Activated naive CD4-positive, alpha-beta T cell treated with anti-CD3 and anti-CD28 coated beads, Interleukin-2, amount 10 ng/mL, durations not matched to agents 7 days and 5 days (primary cell): ENCODE data around the gene UNC5B.

ENCODE experiments used
- CTCF ChIA-PET: fragments of 350-600 bp; sonication (Branson Sonifier 250); formaldehyde crosslinking; loops from one replicate; lab custom pipeline; 2021; ENCODE audit warnings: antibody characterized with exemption; lab: Charles Lee
- DNase-seq: peaks from one replicate; pipeline ENCODE4 v3.0.0-alpha.2; 2020
- H3K27ac Mint-ChIP-seq: one replicate; pipeline ENCODE4 v1.8.0; 2021; ENCODE audit warnings: mild to moderate bottlenecking, moderate library complexity, mixed read lengths
- H3K27me3 Mint-ChIP-seq: one replicate; pipeline ENCODE4 v1.8.0; 2021; ENCODE audit warnings: mild to moderate bottlenecking, mixed read lengths
- H3K36me3 Mint-ChIP-seq: one replicate; pipeline ENCODE4 v1.8.0; 2021; ENCODE audit warnings: mixed read lengths
- H3K4me1 Mint-ChIP-seq: one replicate; pipeline ENCODE4 v1.8.0; 2021; ENCODE audit warnings: mixed read lengths
- H3K4me3 Mint-ChIP-seq: one replicate; pipeline ENCODE4 v1.8.0; 2021; ENCODE audit warnings: mild to moderate bottlenecking, moderate library complexity, mixed read lengths
- H3K9me3 Mint-ChIP-seq: one replicate; pipeline ENCODE4 v1.8.0; 2021; ENCODE audit warnings: mixed read lengths

Gene UNC5B

DNA sequence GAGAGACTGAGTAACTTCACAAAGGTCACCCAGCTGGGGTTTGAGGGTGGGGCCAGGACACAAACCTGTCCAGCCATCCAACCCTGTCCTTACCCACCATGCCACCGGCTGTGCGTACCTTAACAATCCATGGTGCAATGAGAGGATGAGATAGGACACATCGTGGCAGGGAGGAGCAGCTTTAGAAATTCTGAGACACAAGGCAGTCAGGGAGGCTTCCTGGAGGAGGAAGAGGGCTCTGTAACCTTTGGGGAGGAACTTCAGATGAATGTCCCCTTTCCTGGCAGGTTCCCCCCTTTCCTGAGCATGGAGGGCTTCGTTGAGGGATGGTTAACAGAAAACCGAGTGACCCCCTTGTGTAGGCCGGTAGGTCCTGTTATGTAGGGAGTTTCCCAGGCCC is 71.0 kb downstream of the UNC5B start:
- H3K9me3 Mint-ChIP-seq, result no peaks in the 10 kb centered on the region
- no peaks in the 10 kb centered on the region for H3K4me1 Mint-ChIP-seq
- H3K36me3 Mint-ChIP-seq, result no peaks in the 10 kb centered on the region
- CTCF ChIA-PET, result interaction anchor here (2.8 to 3.4 kb wide), 2 partner anchors 13 to 358 kb away, joined by 17 to 22 read pairs; no protein-coding TSS in a partner anchor
- no peak overlapping the region for H3K4me3 Mint-ChIP-seq
- no peak overlapping the region for H3K27ac Mint-ChIP-seq
- no peak for DNase-seq
- H3K27me3 Mint-ChIP-seq, result no peaks in the 10 kb centered on the region

GRCh38 chr10:71283876-71284275 is 71.5 kb downstream of the UNC5B start:
- no peaks in the 10 kb centered on the region for H3K27me3 Mint-ChIP-seq
- no peak for DNase-seq
- no peaks in the 10 kb centered on the region for H3K9me3 Mint-ChIP-seq
- no peak overlapping the region for H3K4me3 Mint-ChIP-seq
- H3K4me1 Mint-ChIP-seq, result no peaks in the 10 kb centered on the region
- H3K36me3 Mint-ChIP-seq, result no peaks in the 10 kb centered on the region
- H3K27ac Mint-ChIP-seq, result no peak overlapping the region
- CTCF ChIA-PET, result interaction anchor here (1.2 to 3.4 kb wide), 5 partner anchors 8 to 381 kb away, joined by 3 to 22 read pairs (median 15); no protein-coding TSS in a partner anchor

- CTCF ChIA-PET, result interaction anchor here (0.7 to 3.4 kb wide), 6 partner anchors 9 to 382 kb away, joined by 3 to 22 read pairs (median 12); no protein-coding TSS in a partner anchor
- Mint-ChIP-seq H3K4me3 (no peak overlapping the region), H3K27me3 (no peaks in the 10 kb centered on the region), H3K4me1 (no peaks in the 10 kb centered on the region), H3K27ac (no peak overlapping the region), H3K36me3 (no peaks in the 10 kb centered on the region), H3K9me3 (no peaks in the 10 kb centered on the region)
- DNase-seq, result no peak
Measured at GRCh38 chr10:71284544-71285179, 72.3 kb downstream of the UNC5B start.

DNA sequence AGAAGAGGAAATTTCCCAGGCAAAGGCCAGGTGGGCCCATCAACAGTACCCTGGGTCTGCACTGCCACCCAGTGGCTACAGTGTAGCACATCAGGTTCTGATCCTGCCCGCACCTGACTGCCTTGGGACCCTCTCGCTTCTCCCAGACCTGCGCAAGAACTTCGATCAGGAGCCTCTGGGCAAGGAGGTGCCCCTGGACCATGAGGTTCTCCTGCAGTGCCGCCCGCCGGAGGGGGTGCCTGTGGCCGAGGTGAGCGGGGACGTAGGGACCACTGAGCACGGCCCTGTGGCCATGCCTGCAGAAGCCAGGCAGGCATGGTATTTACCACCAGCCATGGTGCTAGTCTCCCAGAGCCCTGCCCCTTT is 72.8 kb downstream of the UNC5B start:
- H3K9me3 Mint-ChIP-seq, result no peaks in the 10 kb centered on the region
- H3K27me3 Mint-ChIP-seq, result no peaks in the 10 kb centered on the region
- H3K4me1 Mint-ChIP-seq, result no peaks in the 10 kb centered on the region
- CTCF ChIA-PET, result interaction anchor here (0.7 to 3.4 kb wide), 6 partner anchors 10 to 382 kb away, joined by 3 to 22 read pairs (median 12); no protein-coding TSS in a partner anchor
- no peaks in the 10 kb centered on the region for H3K36me3 Mint-ChIP-seq
- DNase-seq, result peak; percentile 45
- no peak overlapping the region for H3K27ac Mint-ChIP-seq
- H3K4me3 Mint-ChIP-seq, result no peak overlapping the region

DNA sequence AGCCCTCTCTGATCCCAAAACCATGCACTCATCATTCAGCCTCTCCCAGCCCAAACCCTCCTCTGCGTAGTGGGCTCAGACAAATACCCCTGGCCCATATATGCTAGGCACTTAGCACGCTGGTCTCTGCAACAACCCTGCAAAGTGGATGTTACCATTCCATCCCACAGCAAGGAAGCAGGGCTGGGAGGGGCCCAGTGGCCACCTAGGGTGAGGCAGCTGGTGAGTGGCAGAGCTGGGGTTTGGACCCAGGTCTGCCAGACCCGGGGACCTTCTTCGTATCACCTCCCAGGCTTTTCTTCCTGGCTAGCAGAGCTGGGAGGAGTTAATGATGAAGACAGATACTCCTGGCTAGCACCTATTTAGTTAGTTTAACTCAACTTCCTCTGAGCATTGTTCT is 73.6 kb downstream of the UNC5B start:
- Mint-ChIP-seq H3K4me3 (no peak overlapping the region), H3K27ac (no peak overlapping the region), H3K9me3 (no peaks in the 10 kb centered on the region), H3K36me3 (no peaks in the 10 kb centered on the region), H3K27me3 (no peaks in the 10 kb centered on the region), H3K4me1 (no peaks in the 10 kb centered on the region)
- no peak for DNase-seq
- CTCF ChIA-PET, result interaction anchor here (0.9 to 3.4 kb wide), 3 partner anchors 15 to 383 kb away, joined by 3 to 17 read pairs (median 15); no protein-coding TSS in a partner anchor

DNA sequence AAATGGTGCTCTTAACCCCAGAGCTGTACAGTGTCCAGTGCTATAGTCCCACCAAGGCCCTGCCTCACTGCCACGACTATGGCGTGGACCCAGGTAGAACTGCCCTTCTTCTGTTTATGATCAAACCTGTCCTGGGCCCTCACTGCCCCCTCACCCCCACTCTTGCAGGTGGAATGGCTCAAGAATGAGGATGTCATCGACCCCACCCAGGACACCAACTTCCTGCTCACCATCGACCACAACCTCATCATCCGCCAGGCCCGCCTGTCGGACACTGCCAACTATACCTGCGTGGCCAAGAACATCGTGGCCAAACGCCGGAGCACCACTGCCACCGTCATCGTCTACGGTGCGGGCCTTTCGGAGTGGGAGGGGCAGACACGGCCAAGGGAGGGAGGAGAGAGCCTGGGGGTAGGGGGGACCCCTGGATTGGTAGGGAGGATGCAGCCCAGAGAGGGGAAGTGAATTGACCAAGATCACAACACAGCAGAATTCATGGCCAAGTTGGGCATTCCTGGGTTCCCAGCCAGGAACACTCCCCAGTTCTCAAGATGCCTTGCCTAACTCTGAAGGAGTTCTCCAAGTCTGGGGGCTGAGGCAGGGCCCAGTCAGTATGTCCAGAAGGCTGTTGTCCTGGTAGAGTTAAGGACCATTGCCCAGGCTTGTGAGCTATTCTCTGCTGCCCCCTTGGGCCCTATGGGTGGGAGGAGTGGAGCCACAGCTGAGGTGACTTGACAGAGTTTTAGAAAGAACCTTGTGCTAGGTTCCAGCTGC is 74.3 kb downstream of the UNC5B start:
- H3K9me3 Mint-ChIP-seq, result no peaks in the 10 kb centered on the region
- no peak for DNase-seq
- no peaks in the 10 kb centered on the region for H3K4me1 Mint-ChIP-seq
- H3K27me3 Mint-ChIP-seq, result no peaks in the 10 kb centered on the region
- CTCF ChIA-PET, result interaction anchor here (2.7 kb wide), 1 partner anchor 384 kb away, joined by 15 read pairs; no protein-coding TSS in a partner anchor
- H3K36me3 Mint-ChIP-seq, result no peaks in the 10 kb centered on the region
- H3K27ac Mint-ChIP-seq, result no peak overlapping the region
- H3K4me3 Mint-ChIP-seq, result no peak overlapping the region

DNA sequence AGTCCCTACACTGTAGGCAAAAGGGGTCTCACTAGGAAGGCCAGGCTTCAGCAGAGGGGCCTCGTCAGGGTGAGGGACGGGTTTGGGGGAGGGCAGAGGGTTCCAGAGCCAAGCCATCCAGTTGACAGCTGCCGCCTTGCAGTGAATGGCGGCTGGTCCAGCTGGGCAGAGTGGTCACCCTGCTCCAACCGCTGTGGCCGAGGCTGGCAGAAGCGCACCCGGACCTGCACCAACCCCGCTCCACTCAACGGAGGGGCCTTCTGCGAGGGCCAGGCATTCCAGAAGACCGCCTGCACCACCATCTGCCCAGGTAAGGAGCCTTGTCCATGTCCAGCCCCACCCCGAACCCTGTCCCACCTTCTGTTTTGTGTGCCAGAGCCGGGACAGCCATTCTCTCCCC is 75.1 kb downstream of the UNC5B start:
- H3K27me3 Mint-ChIP-seq, result no peaks in the 10 kb centered on the region
- no peaks in the 10 kb centered on the region for H3K36me3 Mint-ChIP-seq
- CTCF ChIA-PET, result no interaction called here
- H3K4me1 Mint-ChIP-seq, result no peaks in the 10 kb centered on the region
- no peak overlapping the region for H3K4me3 Mint-ChIP-seq
- DNase-seq, result no peak
- no peak overlapping the region for H3K27ac Mint-ChIP-seq
- no peaks in the 10 kb centered on the region for H3K9me3 Mint-ChIP-seq

GRCh38 chr10:71288461-71288860 is 76.1 kb downstream of the UNC5B start:
- no peak for DNase-seq
- Mint-ChIP-seq H3K4me1 (no peaks in the 10 kb centered on the region), H3K4me3 (no peak overlapping the region), H3K27me3 (no peaks in the 10 kb centered on the region), H3K27ac (no peak overlapping the region), H3K9me3 (no peaks in the 10 kb centered on the region), H3K36me3 (no peaks in the 10 kb centered on the region)
- CTCF ChIA-PET, result no interaction called here

DNA sequence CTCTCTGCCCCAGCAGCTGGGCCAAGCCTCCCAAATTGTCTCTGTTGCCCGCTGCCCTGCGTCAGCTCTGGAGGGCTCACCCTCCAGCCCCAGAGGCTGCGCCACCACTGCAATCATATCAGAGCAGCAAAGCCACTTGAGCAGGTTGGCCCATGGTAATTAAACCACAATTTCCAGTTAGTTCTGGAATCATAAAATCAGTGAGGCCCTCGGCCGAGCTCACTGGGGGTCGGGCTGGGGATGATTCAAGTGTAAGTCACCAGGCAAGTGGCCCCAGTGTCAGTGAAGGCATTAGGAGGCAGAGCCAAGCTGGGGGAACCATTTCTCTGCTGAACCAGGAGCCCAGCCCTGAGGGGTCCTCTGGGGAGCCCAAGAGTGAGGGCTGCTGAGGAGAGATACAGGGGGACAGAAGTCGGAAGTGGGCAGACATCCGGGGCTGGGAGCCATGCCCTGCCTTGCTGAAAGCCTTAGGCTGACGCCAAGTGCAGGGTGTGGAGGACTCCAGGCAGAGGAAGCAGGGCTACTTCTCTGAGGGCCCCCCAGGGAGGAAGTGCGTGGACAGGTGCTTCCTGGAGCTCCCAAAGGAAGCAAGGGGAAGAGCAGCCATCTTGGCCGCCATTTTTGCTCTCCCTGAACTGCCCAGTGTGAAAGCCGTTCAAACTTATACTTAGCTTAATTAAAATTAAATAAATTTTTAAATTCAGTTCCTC is 77.2 kb downstream of the UNC5B start:
- Mint-ChIP-seq H3K36me3 (no peaks in the 10 kb centered on the region), H3K27me3 (no peaks in the 10 kb centered on the region), H3K27ac (no peak overlapping the region), H3K9me3 (no peaks in the 10 kb centered on the region), H3K4me3 (no peak overlapping the region), H3K4me1 (no peaks in the 10 kb centered on the region)
- CTCF ChIA-PET, result interaction anchor here (0.5 kb wide), 1 partner anchor 368 kb away, joined by 4 read pairs; no protein-coding TSS in a partner anchor
- DNase-seq, result no peak

- no peaks in the 10 kb centered on the region for H3K4me1 Mint-ChIP-seq
- H3K36me3 Mint-ChIP-seq, result no peaks in the 10 kb centered on the region
- no peak overlapping the region for H3K27ac Mint-ChIP-seq
- no peaks in the 10 kb centered on the region for H3K9me3 Mint-ChIP-seq
- DNase-seq, result no peak
- no peaks in the 10 kb centered on the region for H3K27me3 Mint-ChIP-seq
- no peak overlapping the region for H3K4me3 Mint-ChIP-seq
- CTCF ChIA-PET, result interaction anchor here (0.5 kb wide), 1 partner anchor 369 kb away, joined by 4 read pairs; no protein-coding TSS in a partner anchor
Measured at GRCh38 chr10:71290331-71290730, 78.0 kb downstream of the UNC5B start.

DNA sequence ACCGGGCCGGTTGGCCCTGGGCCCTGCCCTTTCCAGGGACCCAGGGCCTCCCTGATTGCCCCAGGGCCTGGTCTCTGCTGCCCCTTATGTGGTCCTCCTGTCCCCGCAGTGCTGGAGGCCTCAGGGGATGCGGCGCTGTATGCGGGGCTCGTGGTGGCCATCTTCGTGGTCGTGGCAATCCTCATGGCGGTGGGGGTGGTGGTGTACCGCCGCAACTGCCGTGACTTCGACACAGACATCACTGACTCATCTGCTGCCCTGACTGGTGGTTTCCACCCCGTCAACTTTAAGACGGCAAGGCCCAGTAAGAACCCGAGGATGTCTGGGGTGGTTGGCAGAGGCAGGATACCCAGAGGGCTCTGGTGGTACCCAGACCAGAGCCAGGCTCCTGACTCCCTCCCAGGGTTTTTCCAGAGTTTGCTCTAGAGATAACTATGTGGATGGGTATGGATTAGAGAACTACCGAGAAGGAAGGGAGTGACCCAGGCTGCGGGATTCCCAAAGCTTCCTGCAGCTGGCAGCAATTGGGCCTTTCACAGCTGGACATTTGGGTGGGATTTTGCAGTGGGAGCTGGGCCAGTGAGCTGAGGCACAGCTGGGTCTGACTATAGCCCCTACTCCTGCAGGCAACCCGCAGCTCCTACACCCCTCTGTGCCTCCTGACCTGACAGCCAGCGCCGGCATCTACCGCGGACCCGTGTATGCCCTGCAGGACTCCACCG is 78.6 kb downstream of the UNC5B start:
- CTCF ChIA-PET, result no interaction called here
- no peaks in the 10 kb centered on the region for H3K9me3 Mint-ChIP-seq
- no peaks in the 10 kb centered on the region for H3K27me3 Mint-ChIP-seq
- H3K27ac Mint-ChIP-seq, result no peak overlapping the region
- no peaks in the 10 kb centered on the region for H3K36me3 Mint-ChIP-seq
- no peak overlapping the region for H3K4me3 Mint-ChIP-seq
- H3K4me1 Mint-ChIP-seq, result no peaks in the 10 kb centered on the region
- DNase-seq, result no peak

DNA sequence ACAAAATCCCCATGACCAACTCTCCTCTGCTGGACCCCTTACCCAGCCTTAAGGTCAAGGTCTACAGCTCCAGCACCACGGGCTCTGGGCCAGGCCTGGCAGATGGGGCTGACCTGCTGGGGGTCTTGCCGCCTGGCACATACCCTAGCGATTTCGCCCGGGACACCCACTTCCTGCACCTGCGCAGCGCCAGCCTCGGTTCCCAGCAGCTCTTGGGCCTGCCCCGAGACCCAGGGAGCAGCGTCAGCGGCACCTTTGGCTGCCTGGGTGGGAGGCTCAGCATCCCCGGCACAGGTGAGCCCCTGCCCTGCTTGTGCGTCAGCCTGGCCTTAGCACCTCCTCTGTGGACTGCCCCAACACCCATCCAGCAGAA is 79.1 kb downstream of the UNC5B start:
- no peaks in the 10 kb centered on the region for H3K36me3 Mint-ChIP-seq
- H3K27me3 Mint-ChIP-seq, result no peaks in the 10 kb centered on the region
- H3K4me3 Mint-ChIP-seq, result no peak overlapping the region
- CTCF ChIA-PET, result no interaction called here
- H3K9me3 Mint-ChIP-seq, result no peaks in the 10 kb centered on the region
- no peak for DNase-seq
- H3K4me1 Mint-ChIP-seq, result no peaks in the 10 kb centered on the region
- no peak overlapping the region for H3K27ac Mint-ChIP-seq

GRCh38 chr10:71292624-71293445 is 80.5 kb downstream of the UNC5B start:
- Mint-ChIP-seq H3K36me3 (no peaks in the 10 kb centered on the region), H3K27ac (no peak overlapping the region), H3K4me1 (no peaks in the 10 kb centered on the region), H3K4me3 (no peak overlapping the region), H3K9me3 (no peaks in the 10 kb centered on the region), H3K27me3 (peaks cover 4% of the 10 kb centered on the region)
- CTCF ChIA-PET, result no interaction called here
- no peak for DNase-seq
